ENCODE results near the gene TRAPPC5. TPM values are rescaled to one million over a fixed set of nuclear protein-coding genes. Genes with fewer than 3 reads are reported as not detected.

TRAPPC5 gene
- polyA plus RNA-seq, 3 donors: 39.8 to 49.0 (median 46.4) TPM

GRCh38 chr19:7729831-7730285 lies 49.2 kb downstream of the TRAPPC5 start:
- no peak for DNase-seq (ENCODE audit: low read depth in 3 of 3, low spot score in 2 of 3)

GRCh38 chr19:7730286-7731217 lies 49.9 kb downstream of the TRAPPC5 start:
- no peak for DNase-seq (ENCODE audit: low read depth in 3 of 3, low spot score in 2 of 3)

DNA sequence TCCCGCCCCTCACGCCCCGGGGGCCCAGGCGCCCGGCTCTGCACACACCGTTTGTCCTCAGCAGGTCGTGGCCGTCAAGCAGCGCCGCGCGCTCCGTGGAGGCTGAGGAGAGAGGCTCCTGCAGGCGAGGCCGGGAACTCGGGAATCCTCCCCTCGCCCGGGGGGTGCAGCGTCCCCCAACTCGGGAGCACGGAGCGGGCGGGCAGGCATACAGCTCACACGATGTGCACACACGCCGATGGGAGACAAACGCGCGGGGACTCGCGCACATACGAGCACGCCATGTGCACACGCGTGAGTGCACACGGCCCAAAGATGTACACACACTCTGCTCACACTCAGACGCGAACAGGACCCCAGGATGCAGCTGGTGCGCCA lies 50.6 kb downstream of the TRAPPC5 start:
- DNase-seq (ENCODE audit: low read depth in 3 of 3, low spot score in 2 of 3): no peak

- DNase-seq (ENCODE audit: low read depth in 3 of 3, low spot score in 2 of 3): no peak
Measured at GRCh38 chr19:7731615-7732014, 51.0 kb downstream of the TRAPPC5 start.

- no peak for DNase-seq (ENCODE audit: low read depth in 3 of 3, low spot score in 2 of 3)
Measured at GRCh38 chr19:7732045-7732444, 51.4 kb downstream of the TRAPPC5 start, which contains the start of gene CLEC4G. Gene CLEC4G (minus strand): TSS chr19:7732110. CDS start chr19:7732102, 8 bp downstream.

GRCh38 chr19:7733376-7733775 lies 52.7 kb downstream of the TRAPPC5 start:
- DNase-seq (ENCODE audit: low read depth in 3 of 3, low spot score in 2 of 3): no peak

GRCh38 chr19:7734220-7735203 lies 53.9 kb downstream of the TRAPPC5 start:
- no peak for DNase-seq (ENCODE audit: low read depth in 3 of 3, low spot score in 2 of 3)

DNA sequence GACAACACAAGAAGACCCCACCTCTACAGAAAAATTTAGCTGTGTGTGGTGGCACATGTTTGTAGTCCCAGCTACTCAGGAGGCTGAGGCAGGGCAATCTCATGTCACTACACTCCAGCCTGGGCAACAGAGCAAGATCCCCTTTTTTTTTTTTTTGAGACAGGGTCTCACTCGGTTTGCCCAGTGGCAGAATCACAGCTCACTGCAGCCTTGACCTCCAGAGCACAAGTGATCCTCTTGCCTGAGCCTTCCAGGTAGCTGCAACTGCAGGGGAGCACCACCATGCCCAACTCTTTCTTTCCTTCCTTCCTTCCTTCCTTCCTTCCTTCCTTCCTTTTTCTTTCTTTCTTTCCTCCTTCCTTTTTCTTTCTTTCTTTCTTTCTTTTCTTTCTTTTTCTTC lies 55.5 kb downstream of the TRAPPC5 start:
- DNase-seq (ENCODE audit: low read depth in 3 of 3, low spot score in 2 of 3): no peak

DNA sequence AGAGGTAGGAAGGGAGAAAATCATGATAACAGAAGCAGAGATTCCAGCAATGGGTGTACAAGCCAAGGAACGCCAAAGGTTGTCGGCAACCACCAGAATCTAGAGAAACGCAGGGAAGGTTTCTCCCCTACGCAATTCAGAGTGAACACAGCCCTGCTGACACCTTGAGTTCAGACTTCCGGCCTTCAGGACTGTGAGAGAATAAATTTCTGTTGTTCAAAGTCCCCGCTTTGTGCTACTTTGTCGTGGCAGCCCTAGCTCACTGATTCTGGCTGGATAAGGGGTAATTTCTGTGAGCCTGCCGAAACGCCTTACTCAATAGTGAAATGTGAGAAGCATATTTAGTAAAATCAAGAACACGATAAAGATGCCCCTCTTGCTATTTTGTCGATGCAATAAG lies 56.6 kb downstream of the TRAPPC5 start:
- no peak for DNase-seq (ENCODE audit: low read depth in 3 of 3, low spot score in 2 of 3)

Other genes with a start within 250 kb of the TRAPPC5 start
- gene PEX11G, start 191.8 kb upstream of the TRAPPC5 start, polyA plus RNA-seq (ENCODE audit: insufficient read length in 3 of 3): 1 to 10 TPM; 4.7 to 6.2 (median 5.4) TPM
- 10 to 100 TPM; 28.7 to 39.8 (median 32.4) TPM for gene ZNF358, start 164.7 kb upstream of the TRAPPC5 start, polyA plus RNA-seq (ENCODE audit: insufficient read length in 3 of 3)
- gene MCOLN1, start 158.2 kb upstream of the TRAPPC5 start, polyA plus RNA-seq (ENCODE audit: insufficient read length in 3 of 3): 10 to 100 TPM; 13.5 to 15.0 (median 13.9) TPM
- gene PNPLA6, start 145.1 kb upstream of the TRAPPC5 start, polyA plus RNA-seq (ENCODE audit: insufficient read length in 3 of 3): 10 to 100 TPM; 29.4 to 39.1 (median 32.5) TPM
- 10 to 100 TPM; 12.3 to 15.4 (median 12.5) TPM for gene CAMSAP3, start 85.0 kb upstream of the TRAPPC5 start, polyA plus RNA-seq (ENCODE audit: insufficient read length in 3 of 3)
- 10 to 100 TPM; 30.3 to 35.7 (median 30.9) TPM for gene XAB2, start 51.3 kb upstream of the TRAPPC5 start, polyA plus RNA-seq (ENCODE audit: insufficient read length in 3 of 3)
- 100 to 1,000 TPM; 114 to 139 (median 125) TPM for gene PET100, start 51.0 kb upstream of the TRAPPC5 start, polyA plus RNA-seq (ENCODE audit: insufficient read length in 3 of 3)
- under 1 TPM; 0.58 to 0.83 (median 0.62) TPM for gene PCP2, start 47.1 kb upstream of the TRAPPC5 start, polyA plus RNA-seq (ENCODE audit: insufficient read length in 3 of 3)
- gene STXBP2, start 43.7 kb upstream of the TRAPPC5 start, polyA plus RNA-seq (ENCODE audit: insufficient read length in 3 of 3): 10 to 100 TPM; 60.0 to 69.0 (median 61.0) TPM
- 1 to 10 TPM in 2 of 3 donors, under 1 TPM in 1; 0.64 to 1.5 (median 1.3) TPM for gene RETN, start 11.8 kb upstream of the TRAPPC5 start, polyA plus RNA-seq (ENCODE audit: insufficient read length in 3 of 3)
- under 1 TPM in 2 of 3 donors, not detected in 1; 0.10 to 0.44 TPM for gene MCEMP1, start 3.7 kb upstream of the TRAPPC5 start, polyA plus RNA-seq (ENCODE audit: insufficient read length in 3 of 3)
- under 1 TPM in 1 of 3 donors, not detected in 2; 0.22 TPM for gene FCER2, start 21.3 kb downstream of the TRAPPC5 start, polyA plus RNA-seq (ENCODE audit: insufficient read length in 3 of 3)
- gene CLEC4G, start 51.3 kb downstream of the TRAPPC5 start, polyA plus RNA-seq (ENCODE audit: insufficient read length in 3 of 3): not detected
- gene CD209, start 66.7 kb downstream of the TRAPPC5 start, polyA plus RNA-seq (ENCODE audit: insufficient read length in 3 of 3): 1 to 10 TPM in 2 of 3 donors, under 1 TPM in 1; 0.94 to 1.4 (median 1.3) TPM
- 1 to 10 TPM; 2.0 to 4.2 (median 2.1) TPM for gene CLEC4M, start 82.4 kb downstream of the TRAPPC5 start, polyA plus RNA-seq (ENCODE audit: insufficient read length in 3 of 3)
- gene EVI5L, start 149.4 kb downstream of the TRAPPC5 start, polyA plus RNA-seq (ENCODE audit: insufficient read length in 3 of 3): 10 to 100 TPM; 14.1 to 17.9 (median 15.5) TPM
- 1 to 10 TPM; 4.2 to 4.5 (median 4.3) TPM for gene PRR36, start 193.6 kb downstream of the TRAPPC5 start, polyA plus RNA-seq (ENCODE audit: insufficient read length in 3 of 3)
- gene LRRC8E, start 207.7 kb downstream of the TRAPPC5 start, polyA plus RNA-seq (ENCODE audit: insufficient read length in 3 of 3): 1 to 10 TPM; 1.9 to 2.4 (median 2.3) TPM
- 10 to 100 TPM; 21.5 to 27.5 (median 27.0) TPM for gene MAP2K7, start 223.0 kb downstream of the TRAPPC5 start, polyA plus RNA-seq (ENCODE audit: insufficient read length in 3 of 3)
- under 1 TPM; 0.12 to 0.45 (median 0.32) TPM for gene TGFBR3L, start 234.0 kb downstream of the TRAPPC5 start, polyA plus RNA-seq (ENCODE audit: insufficient read length in 3 of 3)
- gene SNAPC2, start 239.5 kb downstream of the TRAPPC5 start, polyA plus RNA-seq (ENCODE audit: insufficient read length in 3 of 3): 10 to 100 TPM; 11.3 to 13.3 (median 12.4) TPM
- 10 to 100 TPM in 2 of 3 donors, 1 to 10 TPM in 1; 10.0 to 16.1 (median 11.5) TPM for gene CTXN1, start 245.3 kb downstream of the TRAPPC5 start, polyA plus RNA-seq (ENCODE audit: insufficient read length in 3 of 3)